SK-N-SH (cell line): Measurements from ENCODE around the gene ZNF202.

Experiments
- EP300 ChIP-seq, 2 experiments: IDR thresholded peaks; 2 replicates each; pipeline versions ENCODE4 v1.4.0 to v1.6.1; 2012; ENCODE audit warnings: borderline replicate concordance in 1 of 2, low read depth in 1 of 2, low read length in 1 of 2
- POLR2AphosphoS5 ChIP-seq: IDR thresholded peaks from 2 replicates; pipeline ENCODE4 v1.6.1; 2012; ENCODE audit warnings: low read depth, low read length
- RFX5 ChIP-seq: IDR thresholded peaks from 2 replicates; pipeline ENCODE4 v1.6.1; 2012; ENCODE audit warnings: mild to moderate bottlenecking, improper control_type of control experiment, low read length
- TAF1 ChIP-seq: IDR thresholded peaks from 2 replicates; pipeline ENCODE4 v1.6.1; 2012; ENCODE audit warnings: low read depth, mild to moderate bottlenecking, low read length, moderate library complexity, borderline replicate concordance
- TCF12 ChIP-seq: IDR thresholded peaks from 2 replicates; pipeline ENCODE4 v1.4.0; 2012
- YY1 ChIP-seq: IDR thresholded peaks from 2 replicates; pipeline ENCODE4 v1.4.0; 2012; ENCODE audit warnings: low read depth, mild to moderate bottlenecking
- TF ChIP-seq, protein P1 (sequence below): fragments of 200-600 bp; sonication (generic); IDR thresholded peaks from 2 replicates; pipeline ENCODE4 v1.6.1; 2017; ENCODE audit warnings: antibody characterized with exemption, mild to moderate bottlenecking, moderate library complexity
- TF ChIP-seq, protein P2 (sequence below): IDR thresholded peaks from 2 replicates; pipeline ENCODE4 v1.4.0; 2012; ENCODE audit warnings: low read depth, borderline replicate concordance

DNA sequence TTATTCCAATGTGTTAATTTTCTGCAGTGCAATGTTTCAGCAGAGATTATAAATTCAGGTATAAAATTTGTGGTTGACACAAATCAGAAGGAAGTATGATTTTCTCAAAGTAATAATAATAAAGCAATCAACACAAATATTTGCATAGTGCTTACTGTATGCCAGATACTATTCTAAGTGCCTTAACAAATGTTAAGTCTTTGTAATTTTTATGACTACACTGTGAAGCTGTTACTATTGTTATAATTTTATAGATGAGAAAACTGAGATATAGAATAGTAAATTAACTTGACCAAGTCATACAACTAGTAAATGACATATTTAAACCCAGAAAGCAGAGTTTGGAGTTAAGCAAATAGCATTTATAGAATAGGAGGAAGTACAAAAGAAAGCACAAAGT, 29.3 kb upstream of the ZNF202 start:
- no peak for TF ChIP-seq POLR2AphosphoS5
- TF ChIP-seq TAF1, result no peak
- TF ChIP-seq, protein P1, sequence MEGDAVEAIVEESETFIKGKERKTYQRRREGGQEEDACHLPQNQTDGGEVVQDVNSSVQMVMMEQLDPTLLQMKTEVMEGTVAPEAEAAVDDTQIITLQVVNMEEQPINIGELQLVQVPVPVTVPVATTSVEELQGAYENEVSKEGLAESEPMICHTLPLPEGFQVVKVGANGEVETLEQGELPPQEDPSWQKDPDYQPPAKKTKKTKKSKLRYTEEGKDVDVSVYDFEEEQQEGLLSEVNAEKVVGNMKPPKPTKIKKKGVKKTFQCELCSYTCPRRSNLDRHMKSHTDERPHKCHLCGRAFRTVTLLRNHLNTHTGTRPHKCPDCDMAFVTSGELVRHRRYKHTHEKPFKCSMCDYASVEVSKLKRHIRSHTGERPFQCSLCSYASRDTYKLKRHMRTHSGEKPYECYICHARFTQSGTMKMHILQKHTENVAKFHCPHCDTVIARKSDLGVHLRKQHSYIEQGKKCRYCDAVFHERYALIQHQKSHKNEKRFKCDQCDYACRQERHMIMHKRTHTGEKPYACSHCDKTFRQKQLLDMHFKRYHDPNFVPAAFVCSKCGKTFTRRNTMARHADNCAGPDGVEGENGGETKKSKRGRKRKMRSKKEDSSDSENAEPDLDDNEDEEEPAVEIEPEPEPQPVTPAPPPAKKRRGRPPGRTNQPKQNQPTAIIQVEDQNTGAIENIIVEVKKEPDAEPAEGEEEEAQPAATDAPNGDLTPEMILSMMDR, result no peak
- TF ChIP-seq YY1, result no peak
- TF ChIP-seq, protein P2, sequence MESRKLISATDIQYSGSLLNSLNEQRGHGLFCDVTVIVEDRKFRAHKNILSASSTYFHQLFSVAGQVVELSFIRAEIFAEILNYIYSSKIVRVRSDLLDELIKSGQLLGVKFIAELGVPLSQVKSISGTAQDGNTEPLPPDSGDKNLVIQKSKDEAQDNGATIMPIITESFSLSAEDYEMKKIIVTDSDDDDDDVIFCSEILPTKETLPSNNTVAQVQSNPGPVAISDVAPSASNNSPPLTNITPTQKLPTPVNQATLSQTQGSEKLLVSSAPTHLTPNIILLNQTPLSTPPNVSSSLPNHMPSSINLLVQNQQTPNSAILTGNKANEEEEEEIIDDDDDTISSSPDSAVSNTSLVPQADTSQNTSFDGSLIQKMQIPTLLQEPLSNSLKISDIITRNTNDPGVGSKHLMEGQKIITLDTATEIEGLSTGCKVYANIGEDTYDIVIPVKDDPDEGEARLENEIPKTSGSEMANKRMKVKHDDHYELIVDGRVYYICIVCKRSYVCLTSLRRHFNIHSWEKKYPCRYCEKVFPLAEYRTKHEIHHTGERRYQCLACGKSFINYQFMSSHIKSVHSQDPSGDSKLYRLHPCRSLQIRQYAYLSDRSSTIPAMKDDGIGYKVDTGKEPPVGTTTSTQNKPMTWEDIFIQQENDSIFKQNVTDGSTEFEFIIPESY, result no peak
- no peak for TF ChIP-seq EP300 (IDR thresholded peaks at IDR 0.05; ENCODE audit: borderline replicate concordance in 1 of 2, low read depth in 1 of 2, low read length in 1 of 2)
- no peak for TF ChIP-seq TCF12
- no peak for TF ChIP-seq RFX5
